Heart left ventricle (tissue), 13 donors: ENCODE results near the gene TRPM8.

Source experiments
- POLR2A ChIP-seq, 2 donors: fragments of 450-650 bp; IDR thresholded peaks; one replicate each; pipeline ENCODE4 v1.6.1; 2017; ENCODE audit warnings: antibody characterized with exemption in 2 of 2, mild to moderate bottlenecking in 2 of 2, moderate library complexity in 2 of 2
- TF ChIP-seq, protein P1 (sequence below), 12 donors: fragments of 200-600 bp; sonication (generic) in 4 of 12; IDR thresholded peaks; one replicate each; pipeline versions ENCODE4 v1.5.0 to v1.8.0; 2018 to 2022; ENCODE audit warnings: antibody characterized with exemption in 12 of 12, mild to moderate bottlenecking in 5 of 12
- donor health status: ischemic (EF 13 %, LVEDD 7.1; RV severe dilation, severe dysfunction).
- donor health status: DM: no; HTN: yes; CAD: no.
- donor health status: DM: no; HTN: no; CAD: no.
- donor health status: ischemic (EF 25% LVEDD 6.9; RV normal size, moderate dysfunction).
- donor health status: ischemic (EF 25% LVEDD 5.7; RV mildly dilated, moderate dysfunction).
- donor health status: ischemic (EF 35%, LVEDD 5.7; RV mildly dilated, moderate dysfunction).
- donor health status: nonischemic (EF 11% LVEDD 7.7; RV severe dilation, severe dysfunction).
- donor health status: DM: yes; HTN: yes; CAD: no.
- donor health status: PGD.
- donor health status: ischemic (EF 29% LVEDD 5.4; RV normal size, mild dysfunction).
- donor health status: nonischemic (EF 23%, LVEDD 6.1; RV moderate dilation, normal function).

DNA sequence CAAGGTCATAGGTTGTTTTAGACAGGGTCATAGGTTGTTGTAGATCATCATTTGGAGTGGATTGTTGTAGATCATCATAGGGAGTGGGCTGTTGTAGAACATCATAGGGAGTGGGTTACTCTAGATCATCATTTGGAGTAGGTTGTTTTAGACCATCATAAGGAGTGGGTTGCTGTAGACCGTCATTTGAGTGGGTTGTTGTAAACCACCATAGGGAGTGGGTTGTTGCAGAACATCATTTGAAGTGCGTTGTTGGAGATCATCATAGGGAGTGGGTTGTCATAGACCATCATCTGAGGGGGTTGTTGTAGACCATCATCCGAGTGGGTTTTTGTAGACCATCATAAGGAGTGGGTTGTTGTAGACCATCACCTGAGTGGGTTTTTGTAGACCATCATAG lies 9.5 kb upstream of the TRPM8 start:
- TF ChIP-seq, protein P1, sequence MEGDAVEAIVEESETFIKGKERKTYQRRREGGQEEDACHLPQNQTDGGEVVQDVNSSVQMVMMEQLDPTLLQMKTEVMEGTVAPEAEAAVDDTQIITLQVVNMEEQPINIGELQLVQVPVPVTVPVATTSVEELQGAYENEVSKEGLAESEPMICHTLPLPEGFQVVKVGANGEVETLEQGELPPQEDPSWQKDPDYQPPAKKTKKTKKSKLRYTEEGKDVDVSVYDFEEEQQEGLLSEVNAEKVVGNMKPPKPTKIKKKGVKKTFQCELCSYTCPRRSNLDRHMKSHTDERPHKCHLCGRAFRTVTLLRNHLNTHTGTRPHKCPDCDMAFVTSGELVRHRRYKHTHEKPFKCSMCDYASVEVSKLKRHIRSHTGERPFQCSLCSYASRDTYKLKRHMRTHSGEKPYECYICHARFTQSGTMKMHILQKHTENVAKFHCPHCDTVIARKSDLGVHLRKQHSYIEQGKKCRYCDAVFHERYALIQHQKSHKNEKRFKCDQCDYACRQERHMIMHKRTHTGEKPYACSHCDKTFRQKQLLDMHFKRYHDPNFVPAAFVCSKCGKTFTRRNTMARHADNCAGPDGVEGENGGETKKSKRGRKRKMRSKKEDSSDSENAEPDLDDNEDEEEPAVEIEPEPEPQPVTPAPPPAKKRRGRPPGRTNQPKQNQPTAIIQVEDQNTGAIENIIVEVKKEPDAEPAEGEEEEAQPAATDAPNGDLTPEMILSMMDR (IDR thresholded peaks at IDR 0.05) = no peak
- no peak for TF ChIP-seq POLR2A (IDR thresholded peaks at IDR 0.05)
